IgD-negative memory B cell (primary cell): ENCODE data around the gene PTK7. TPM values are rescaled to one million over a fixed set of nuclear protein-coding genes. Genes with fewer than 3 reads are reported as not detected.
"Not testable (repeated sequence)": the region's sequence is repeated elsewhere in the genome, so short reads cannot be mapped to it uniquely, and the experiment has no call there.

Source experiments
- H3K27ac Mint-ChIP-seq, 3 donors: one replicate each; pipeline ENCODE4 v1.8.0; 2020 to 2022; ENCODE audit warnings: mild to moderate bottlenecking in 3 of 3, mixed read lengths in 3 of 3, moderate library complexity in 1 of 3
- H3K27me3 Mint-ChIP-seq: one replicate; pipeline ENCODE4 v1.8.0; 2021; ENCODE audit warnings: mixed read lengths
- H3K36me3 Mint-ChIP-seq: one replicate; pipeline ENCODE4 v1.8.0; 2020; ENCODE audit warnings: mild to moderate bottlenecking, mixed read lengths
- H3K4me1 Mint-ChIP-seq, 3 donors: one replicate each; pipeline ENCODE4 v1.8.0; 2020 to 2022; ENCODE audit warnings: mixed read lengths in 3 of 3, mild to moderate bottlenecking in 1 of 3
- H3K4me3 Mint-ChIP-seq, 4 donors: one replicate each; pipeline ENCODE4 v1.8.0; 2020 to 2022; ENCODE audit warnings: mild to moderate bottlenecking in 4 of 4, mixed read lengths in 4 of 4, moderate library complexity in 3 of 4
- H3K9me3 Mint-ChIP-seq, 3 donors: one replicate each; pipeline ENCODE4 v1.8.0; 2020 to 2021; ENCODE audit warnings: mixed read lengths in 3 of 3, mild to moderate bottlenecking in 1 of 3
- polyA plus RNA-seq: library from polyadenylated mRNA; unstranded; fragments of 300-500 nt; fragmentation: Illumina TruSeq; gene quantifications from one replicate; pipeline ENCODE4 v1.2.3, GENCODE V29; 2021

Gene PTK7
- polyA plus RNA-seq: not detected

DNA sequence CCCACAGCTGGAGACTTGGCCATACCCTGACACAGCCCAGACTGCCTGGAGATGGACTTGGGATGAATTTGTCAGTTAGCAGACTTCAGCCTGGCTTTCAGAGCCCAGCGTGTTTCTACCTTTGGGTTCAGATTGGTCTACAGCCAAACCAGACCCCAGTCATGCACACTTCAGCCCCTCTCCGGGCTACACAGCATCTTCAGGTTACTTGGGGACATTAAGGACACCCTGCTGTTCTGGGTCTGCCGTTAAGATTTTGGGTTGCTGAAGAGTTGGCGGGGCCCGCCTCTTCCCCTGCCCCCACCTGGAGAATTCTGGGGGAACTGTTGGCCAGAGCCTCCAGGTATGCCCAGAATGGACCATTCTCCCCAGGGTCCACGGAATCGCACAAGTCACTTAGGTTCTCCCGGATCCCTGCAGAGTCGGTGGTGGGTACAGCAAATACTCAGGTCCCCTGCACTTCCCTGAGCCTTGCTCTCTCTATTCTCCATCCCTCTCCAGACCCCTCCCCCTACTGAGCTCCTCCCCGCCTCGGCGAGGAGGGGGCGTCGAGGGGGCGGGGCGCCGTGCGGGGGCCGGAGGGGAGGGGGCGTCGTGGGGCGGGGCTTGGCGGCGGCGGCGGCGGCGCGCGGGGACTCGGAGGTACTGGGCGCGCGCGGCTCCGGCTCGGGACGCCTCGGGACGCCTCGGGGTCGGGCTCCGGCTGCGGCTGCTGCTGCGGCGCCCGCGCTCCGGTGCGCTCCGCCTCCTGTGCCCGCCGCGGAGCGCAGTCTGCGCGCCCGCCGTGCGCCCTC lies at the start of gene PTK7:
Gene PTK7, plus strand, starts transcription at position 645 of the 794 bp plus-strand sequence. CDS start 175 bp downstream, outside the sequence.
- peaks cover 26% of the 10 kb centered on the region for H3K27me3 Mint-ChIP-seq
- no peak within 1 kb of the TSS for H3K27ac Mint-ChIP-seq
- peaks cover 13% of the 10 kb centered on the region for H3K36me3 Mint-ChIP-seq

DNA sequence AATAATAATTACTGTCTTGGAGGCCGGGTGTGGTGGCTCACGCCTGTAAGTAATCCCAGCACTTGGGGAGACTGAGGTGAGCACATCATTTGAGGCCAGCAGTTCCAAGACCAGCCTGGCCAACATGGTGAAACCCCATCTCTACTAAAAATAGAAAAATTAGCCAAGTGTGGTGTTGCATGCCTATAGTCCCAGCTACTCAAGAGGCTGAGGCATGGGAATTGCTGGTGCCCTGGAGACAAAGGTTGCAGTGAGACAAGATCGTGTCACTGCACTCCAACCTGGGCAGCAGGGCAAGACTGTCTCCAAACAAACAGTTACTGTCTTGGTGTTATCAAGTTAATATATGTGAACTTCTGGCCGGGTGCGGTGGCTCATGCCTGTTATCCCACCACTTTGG lies 49.7 kb upstream of the PTK7 start:
- no peak overlapping the region for H3K27ac Mint-ChIP-seq
- H3K4me3 Mint-ChIP-seq: peak overlapping the region in 1 of 4 donors; percentile 32
- no peaks in the 10 kb centered on the region for H3K36me3 Mint-ChIP-seq
- H3K4me1 Mint-ChIP-seq: peaks cover 0 to 6% (median 4%) of the 10 kb centered on the region in 3 donors
- no peaks in the 10 kb centered on the region for H3K27me3 Mint-ChIP-seq
- H3K9me3 Mint-ChIP-seq: no peaks in the 10 kb centered on the region

More for the DNA sequence above, at the start of gene PTK7:
- peak within 1 kb of the TSS in 3 of 4 donors; percentile 47 to 83 (median 81) for H3K4me3 Mint-ChIP-seq
- no peaks in the 10 kb centered on the region for H3K9me3 Mint-ChIP-seq
- peaks cover 0 to 4% (median 0%) of the 10 kb centered on the region in 3 donors for H3K4me1 Mint-ChIP-seq

DNA sequence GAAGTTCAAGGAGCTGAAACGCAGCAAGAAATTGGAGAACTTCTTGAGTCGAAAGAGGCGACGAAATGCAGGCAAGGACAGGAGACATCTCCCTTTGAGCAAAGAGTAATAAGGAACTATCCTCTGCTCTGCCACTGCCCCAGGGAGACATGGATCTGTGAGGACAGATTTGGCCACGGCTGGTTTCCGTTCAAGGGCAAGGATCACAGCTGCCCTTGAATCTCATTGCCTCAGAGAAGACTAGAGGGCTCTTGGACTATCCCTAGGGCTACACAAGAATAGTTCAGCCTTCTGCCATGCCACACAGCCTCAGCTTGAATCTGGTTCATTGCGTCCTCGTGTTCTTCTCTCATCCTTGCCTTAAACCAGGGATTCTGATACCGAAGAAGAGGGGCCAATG lies 47.0 kb upstream of the PTK7 start:
- H3K27me3 Mint-ChIP-seq: no peaks in the 10 kb centered on the region
- peaks cover 9% of the 10 kb centered on the region for H3K36me3 Mint-ChIP-seq
- peaks cover 0 to 3% (median 3%) of the 10 kb centered on the region in 3 donors for H3K4me1 Mint-ChIP-seq
- H3K9me3 Mint-ChIP-seq: no peaks in the 10 kb centered on the region
- H3K4me3 Mint-ChIP-seq: no peak overlapping the region
- no peak overlapping the region for H3K27ac Mint-ChIP-seq

DNA sequence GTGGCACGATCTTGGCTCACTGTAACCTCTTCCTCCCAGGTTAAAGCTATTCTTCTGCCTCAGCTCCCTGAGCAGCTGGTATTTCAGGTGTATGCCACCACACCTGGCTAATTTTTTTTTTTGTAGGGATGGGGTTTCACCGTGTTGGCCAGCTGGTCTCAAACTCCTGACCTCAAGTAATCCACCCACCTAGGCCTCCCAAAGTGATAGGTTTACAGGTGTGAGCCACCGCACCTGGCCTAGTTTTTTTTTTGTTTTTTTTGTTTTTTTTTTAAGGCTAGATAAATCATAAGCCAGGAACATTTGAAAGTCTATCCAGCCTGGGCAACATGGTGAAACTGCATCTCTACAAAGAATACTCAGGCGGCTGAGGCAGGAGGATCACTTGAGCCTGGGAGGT lies 43.8 kb upstream of the PTK7 start:
- Mint-ChIP-seq H3K27ac (no peak overlapping the region), H3K36me3 (peaks cover 12% of the 10 kb centered on the region), H3K9me3 (no peaks in the 10 kb centered on the region), H3K27me3 (no peaks in the 10 kb centered on the region), H3K4me1 (peaks cover 0 to 3% (median 0%) of the 10 kb centered on the region in 3 donors), H3K4me3 (no peak overlapping the region)

DNA sequence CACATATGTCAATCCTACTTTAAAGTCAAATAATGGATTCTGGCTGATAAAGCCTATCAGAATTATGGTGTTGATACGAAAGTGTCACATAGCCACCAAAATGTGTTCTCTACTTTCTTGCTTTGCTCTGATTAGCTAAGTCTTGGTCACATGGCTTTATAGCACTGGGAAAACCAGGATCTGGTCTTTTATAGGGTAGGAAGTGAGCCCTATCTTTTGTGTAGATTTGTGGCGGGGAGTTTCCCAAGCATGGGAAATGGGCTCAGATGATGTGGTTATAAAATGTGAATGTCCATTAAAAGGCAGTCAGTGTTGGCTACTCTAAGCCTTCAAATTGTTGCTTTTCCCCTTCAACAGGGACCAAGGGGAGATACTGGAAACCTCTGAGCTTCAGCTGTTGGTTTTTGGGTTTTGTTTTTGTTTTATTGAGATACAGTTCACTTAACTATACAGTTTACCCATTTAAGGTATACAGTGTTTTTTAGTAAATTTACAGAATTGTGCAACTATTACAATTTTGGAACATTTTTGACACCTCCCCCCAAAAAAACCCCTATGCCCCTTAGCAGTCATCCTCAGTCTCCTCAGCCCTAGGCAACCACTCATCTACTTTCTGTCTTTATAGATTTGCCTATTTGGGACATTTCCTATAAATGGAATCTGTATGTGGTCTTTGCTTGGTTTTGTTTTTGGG lies 42.5 kb upstream of the PTK7 start:
- Mint-ChIP-seq H3K27me3 (no peaks in the 10 kb centered on the region), H3K27ac (peak overlapping the region in 1 of 3 donors; percentile 33), H3K4me3 (no peak overlapping the region), H3K9me3 (no peaks in the 10 kb centered on the region), H3K36me3 (peaks cover 14% of the 10 kb centered on the region), H3K4me1 (peaks cover 0 to 3% (median 0%) of the 10 kb centered on the region in 3 donors)

DNA sequence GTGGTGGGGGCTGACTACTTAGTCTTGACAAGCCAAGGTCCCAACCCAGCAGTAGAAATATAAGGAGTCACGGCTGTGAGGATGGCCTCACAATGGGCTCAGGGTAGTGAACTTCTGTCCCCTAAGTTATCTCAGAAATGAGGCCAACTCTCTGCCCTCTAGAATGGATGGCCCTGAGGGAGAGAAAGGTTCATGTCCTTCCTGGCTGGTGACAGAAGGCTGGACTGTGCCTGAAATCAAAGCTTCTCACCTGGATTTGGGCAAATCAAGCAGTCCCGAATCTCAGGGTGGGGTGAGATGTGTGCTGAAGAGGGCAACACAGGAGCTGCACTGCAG lies 42.0 kb upstream of the PTK7 start:
- Mint-ChIP-seq H3K4me1 (peaks cover 0 to 3% (median 0%) of the 10 kb centered on the region in 3 donors), H3K36me3 (peaks cover 14% of the 10 kb centered on the region), H3K27ac (no peak overlapping the region)

DNA sequence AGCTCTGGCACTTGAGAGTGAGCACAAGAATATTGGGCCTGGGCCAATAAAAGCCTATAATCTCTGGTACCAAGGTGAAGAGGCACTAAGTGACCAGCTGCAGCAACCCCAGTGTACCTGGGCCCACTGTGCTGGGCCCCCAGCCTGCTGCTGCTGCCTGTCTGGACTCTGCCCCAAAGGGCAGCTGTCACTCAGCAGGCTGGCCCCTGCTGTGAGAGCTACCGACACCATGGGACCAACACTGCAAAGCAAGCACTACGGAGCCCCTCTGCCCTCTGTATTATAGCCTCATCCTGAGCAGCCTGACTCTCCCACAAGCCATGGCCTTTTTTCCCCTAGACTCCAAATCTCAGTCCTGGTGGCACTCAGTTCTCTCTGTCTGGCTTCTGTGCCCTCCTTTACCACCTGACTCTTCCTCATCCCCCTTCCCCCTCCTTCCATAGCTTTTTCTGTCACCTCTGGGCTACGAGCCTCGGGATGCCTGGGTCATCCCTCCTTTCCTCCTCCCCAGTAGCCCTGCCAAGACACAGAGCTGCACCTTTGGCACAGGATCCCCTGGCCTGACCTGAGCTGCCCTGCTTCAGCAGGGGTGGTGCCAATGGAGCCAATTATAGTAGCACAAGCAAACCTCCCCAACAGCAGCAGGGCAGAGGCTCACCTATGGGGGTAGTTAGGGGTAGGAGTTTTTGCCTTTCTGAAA lies 40.5 kb upstream of the PTK7 start:
- peaks cover 17% of the 10 kb centered on the region for H3K36me3 Mint-ChIP-seq
- no peak overlapping the region for H3K27ac Mint-ChIP-seq

More for the DNA sequence above, 42.0 kb upstream of the PTK7 start:
- no peaks in the 10 kb centered on the region for H3K9me3 Mint-ChIP-seq
- H3K4me3 Mint-ChIP-seq: no peak overlapping the region
- no peaks in the 10 kb centered on the region for H3K27me3 Mint-ChIP-seq

DNA sequence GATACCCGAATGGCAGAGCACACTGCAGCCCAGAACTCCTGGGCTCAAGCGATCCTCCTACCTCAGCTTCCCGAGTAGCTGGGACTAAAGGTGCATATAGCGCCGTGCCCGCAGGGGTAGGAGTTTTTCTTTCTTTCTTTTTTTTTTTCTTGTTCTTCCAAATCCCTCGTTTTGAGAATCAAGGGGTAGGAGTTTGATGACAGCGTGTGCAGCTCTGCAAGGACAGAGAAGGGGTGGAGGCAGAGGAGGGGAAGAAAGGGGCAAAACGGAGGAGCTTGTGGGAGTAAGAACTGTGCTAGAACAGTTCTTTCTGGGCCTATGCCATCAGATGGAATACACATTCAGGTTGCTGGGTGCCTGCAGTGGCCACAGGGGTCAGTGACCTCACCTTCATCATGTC lies 39.4 kb upstream of the PTK7 start:
- peaks cover 15% of the 10 kb centered on the region for H3K36me3 Mint-ChIP-seq
- H3K27ac Mint-ChIP-seq: no peak overlapping the region
- H3K4me3 Mint-ChIP-seq: no peak overlapping the region
- peaks cover 0 to 3% (median 0%) of the 10 kb centered on the region in 3 donors for H3K4me1 Mint-ChIP-seq
- H3K9me3 Mint-ChIP-seq: no peaks in the 10 kb centered on the region
- H3K27me3 Mint-ChIP-seq: no peaks in the 10 kb centered on the region

More for the DNA sequence above, 40.5 kb upstream of the PTK7 start:
- Mint-ChIP-seq H3K27me3 (no peaks in the 10 kb centered on the region), H3K4me1 (peaks cover 0 to 3% (median 0%) of the 10 kb centered on the region in 3 donors), H3K4me3 (no peak overlapping the region), H3K9me3 (no peaks in the 10 kb centered on the region)

DNA sequence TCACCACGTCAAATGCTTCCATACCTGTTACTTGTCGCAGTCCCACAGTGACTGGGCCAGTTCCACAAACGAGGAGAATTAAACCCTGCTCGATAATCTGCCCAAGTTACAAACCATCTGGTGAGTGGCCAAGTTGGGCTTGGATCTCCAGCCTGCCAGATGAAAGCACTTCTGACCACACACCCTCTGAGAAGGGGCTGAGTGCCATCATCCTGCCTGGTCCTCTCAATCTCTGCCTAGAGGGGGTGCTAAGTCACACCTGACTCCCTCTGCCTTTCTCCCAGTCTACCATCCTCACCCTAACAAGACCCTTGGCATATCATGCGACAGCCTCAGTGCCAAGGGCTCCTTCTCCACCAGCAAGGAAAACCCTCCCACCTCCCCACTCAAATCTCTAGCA lies 38.9 kb upstream of the PTK7 start:
- H3K4me3 Mint-ChIP-seq: peak overlapping the region in 1 of 4 donors; percentile 25
- no peak overlapping the region for H3K27ac Mint-ChIP-seq
- peaks cover 12% of the 10 kb centered on the region for H3K36me3 Mint-ChIP-seq
- H3K9me3 Mint-ChIP-seq: no peaks in the 10 kb centered on the region
- peaks cover 0 to 3% (median 0%) of the 10 kb centered on the region in 3 donors for H3K4me1 Mint-ChIP-seq
- no peaks in the 10 kb centered on the region for H3K27me3 Mint-ChIP-seq

DNA sequence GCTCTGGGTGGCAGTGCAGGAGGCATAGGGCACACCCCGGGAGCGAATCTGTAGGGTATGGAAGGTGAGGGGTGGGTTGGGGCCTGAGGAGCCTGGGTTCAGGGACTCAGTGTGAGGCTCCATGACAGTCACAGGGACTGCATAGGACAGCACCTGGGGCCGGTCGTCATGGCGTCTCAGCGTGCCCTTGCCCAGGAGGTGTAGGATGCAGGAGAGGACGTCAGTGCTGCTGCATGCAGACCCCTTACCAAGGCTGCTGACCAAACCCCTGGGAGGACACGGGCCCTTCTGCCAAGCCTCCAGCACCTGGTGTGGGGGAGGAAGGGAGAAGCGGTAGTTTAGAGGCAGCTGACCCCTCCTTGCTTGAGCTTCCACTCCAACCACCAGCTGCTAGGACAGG lies 38.4 kb upstream of the PTK7 start:
- no peaks in the 10 kb centered on the region for H3K9me3 Mint-ChIP-seq
- peaks cover 12% of the 10 kb centered on the region for H3K36me3 Mint-ChIP-seq
- no peak overlapping the region for H3K4me3 Mint-ChIP-seq
- H3K27ac Mint-ChIP-seq: no peak overlapping the region
- peaks cover 0 to 3% (median 0%) of the 10 kb centered on the region in 3 donors for H3K4me1 Mint-ChIP-seq
- no peaks in the 10 kb centered on the region for H3K27me3 Mint-ChIP-seq

DNA sequence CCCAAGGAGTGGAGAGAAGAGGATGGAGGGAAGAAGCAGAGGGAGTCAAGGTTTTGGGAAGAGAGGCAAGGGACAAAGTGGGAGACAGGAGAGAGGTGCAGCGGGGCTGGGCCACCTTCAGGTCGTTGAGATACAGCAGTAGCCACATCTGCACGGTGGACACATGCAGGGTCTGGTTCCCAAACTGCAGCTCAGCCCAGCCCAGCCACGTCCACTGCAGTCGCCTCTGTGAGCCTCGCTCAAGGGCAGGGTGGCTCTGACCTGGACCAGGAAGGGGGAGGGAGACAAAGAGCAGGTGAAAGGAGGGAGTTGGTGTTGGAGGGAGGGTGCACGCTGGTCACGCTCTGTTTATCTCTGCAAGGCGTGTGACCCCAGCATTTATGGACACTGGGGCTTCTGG lies 37.4 kb upstream of the PTK7 start:
- H3K27ac Mint-ChIP-seq: no peak overlapping the region
- H3K9me3 Mint-ChIP-seq: no peaks in the 10 kb centered on the region
- H3K36me3 Mint-ChIP-seq: peaks cover 8% of the 10 kb centered on the region
- no peaks in the 10 kb centered on the region for H3K27me3 Mint-ChIP-seq
- H3K4me1 Mint-ChIP-seq: no peaks in the 10 kb centered on the region
- H3K4me3 Mint-ChIP-seq: no peak overlapping the region

DNA sequence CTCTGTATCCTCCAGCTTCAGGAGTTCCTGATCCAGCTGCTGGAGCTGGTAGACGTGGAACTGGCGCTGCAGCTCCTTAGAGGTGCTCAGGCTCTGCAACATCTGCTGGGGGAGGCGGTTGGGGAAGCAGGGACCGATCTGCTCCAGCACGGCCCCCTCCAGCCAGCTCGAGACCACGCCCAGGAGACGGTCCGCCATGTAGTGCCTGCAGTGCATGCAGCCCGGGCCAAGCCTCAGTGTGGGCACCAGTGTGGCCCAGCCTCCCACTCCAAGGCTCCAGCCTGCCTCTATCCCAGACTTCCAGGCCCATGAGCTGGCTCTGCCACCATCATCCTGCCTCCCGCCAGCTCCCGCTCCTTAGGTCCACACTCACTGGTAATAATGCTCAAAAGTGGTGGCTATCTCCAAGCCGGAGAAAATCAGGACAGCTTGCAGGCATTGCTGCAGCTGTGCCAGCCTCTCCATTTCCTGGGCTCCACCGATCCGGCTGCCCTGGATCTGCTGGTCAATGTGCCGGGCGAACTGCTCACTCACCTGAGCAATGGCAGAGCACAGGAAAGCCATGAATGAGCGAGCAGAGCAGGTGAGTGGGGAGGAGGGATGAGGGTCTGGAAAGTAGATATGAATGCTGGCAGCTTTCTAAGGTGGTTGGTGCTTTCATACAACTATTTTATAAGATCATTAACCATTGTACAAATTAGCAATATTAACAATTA lies 35.4 kb upstream of the PTK7 start:
- H3K4me1 Mint-ChIP-seq: no peaks in the 10 kb centered on the region
- H3K36me3 Mint-ChIP-seq: peaks cover 7% of the 10 kb centered on the region
- H3K27me3 Mint-ChIP-seq: no peaks in the 10 kb centered on the region
- H3K4me3 Mint-ChIP-seq: no peak overlapping the region
- peak overlapping the region in 1 of 3 donors; percentile 47 for H3K27ac Mint-ChIP-seq
- H3K9me3 Mint-ChIP-seq: no peaks in the 10 kb centered on the region

DNA sequence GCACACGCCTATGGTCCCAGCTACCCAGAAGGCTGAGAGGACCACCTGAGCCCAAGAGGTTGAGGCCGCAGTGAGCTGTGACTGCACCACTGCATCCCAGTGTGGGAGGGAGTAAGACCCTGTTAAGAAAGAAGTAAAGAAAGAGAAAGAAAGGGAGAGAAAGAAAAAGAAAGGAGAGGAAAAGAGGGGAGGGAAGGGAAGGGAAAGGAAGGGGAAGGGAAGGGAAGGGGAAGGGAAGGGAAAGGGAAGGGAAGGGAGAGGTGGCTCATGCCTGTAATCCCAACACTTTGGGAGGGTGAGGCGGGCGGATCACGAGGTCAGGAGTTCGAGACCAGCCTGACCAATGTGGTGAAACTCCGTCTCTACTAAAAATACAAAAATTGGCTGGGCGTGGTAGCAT lies 34.6 kb upstream of the PTK7 start:
- H3K27me3 Mint-ChIP-seq, H3K36me3 Mint-ChIP-seq, H3K9me3 Mint-ChIP-seq, H3K4me1 Mint-ChIP-seq: not testable (repeated sequence)
- Mint-ChIP-seq H3K27ac (peak overlapping the region in 1 of 3 donors; percentile 47), H3K4me3 (peak overlapping the region in 1 of 4 donors; percentile 85)

DNA sequence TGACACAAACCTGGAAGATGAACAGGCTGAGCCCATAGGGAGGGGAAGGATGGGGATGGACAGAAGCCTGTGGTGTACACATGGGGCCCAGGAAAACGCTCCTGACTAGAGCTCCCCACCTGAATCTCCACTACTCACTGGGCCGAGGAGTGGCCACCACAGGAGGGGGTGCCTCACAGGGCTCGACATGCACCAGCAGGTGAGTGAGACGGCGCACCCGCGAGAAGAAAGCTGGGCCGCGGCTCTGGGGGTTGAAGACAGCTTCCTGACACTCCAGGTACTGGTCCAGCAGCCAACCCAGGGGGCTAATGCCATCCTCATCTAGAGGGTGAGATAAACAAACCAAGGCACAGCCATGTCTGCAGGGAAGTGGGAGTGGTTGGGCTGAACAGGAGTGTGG lies 32.8 kb upstream of the PTK7 start:
- H3K27me3 Mint-ChIP-seq: no peaks in the 10 kb centered on the region
- H3K4me3 Mint-ChIP-seq: no peak overlapping the region
- H3K27ac Mint-ChIP-seq: no peak overlapping the region
- H3K9me3 Mint-ChIP-seq: no peaks in the 10 kb centered on the region
- peaks cover 5% of the 10 kb centered on the region for H3K36me3 Mint-ChIP-seq
- H3K4me1 Mint-ChIP-seq: peaks cover 0 to 3% (median 0%) of the 10 kb centered on the region in 3 donors
